H1 (cell line): ENCODE results near the gene MED10. TPM values are rescaled to one million over a fixed set of nuclear protein-coding genes. Genes with fewer than 3 reads are reported as not detected.

Experiments used
- CTCF ChIA-PET: fragments of 300-600 bp; sonication (Branson Sonifier 250); formaldehyde crosslinking; loops from one replicate; lab custom pipeline; 2021; ENCODE audit not compliant: partially characterized antibody; lab: Charles Lee
- POLR2A ChIA-PET: fragments of 300-600 bp; sonication (Branson Sonifier 250); formaldehyde crosslinking; loops from one replicate; lab custom pipeline; 2021; ENCODE audit warnings: inconsistent platforms; ENCODE audit not compliant: partially characterized antibody; lab: Charles Lee
- DNase-seq, 2 experiments: peaks; one replicate each; pipeline versions ENCODE4 v3.0.0 to v3.0.0-alpha.2; 2010 to 2022; ENCODE audit warnings: low spot score in 2 of 2, low read depth in 1 of 2, mixed read lengths in 1 of 2
- FAIRE-seq: peaks from 2 replicates; lab custom pipeline; 2011; peaks lifted over from hg19 to GRCh38; lab: Jason Lieb, UNC
- H2AFZ ChIP-seq: 2 replicates; pipeline ENCODE4 v1.8.1; 2012; ENCODE audit warnings: low read length, inconsistent platforms
- H2AK5ac ChIP-seq: 2 replicates; pipeline ENCODE4 v1.6.1; 2013; ENCODE audit warnings: low read depth, low read length
- H2BK120ac ChIP-seq: replicated peaks from 2 replicates; pipeline ENCODE3; 2013; ENCODE audit warnings: low read depth, low read length, inconsistent platforms
- H2BK12ac ChIP-seq: 2 replicates; pipeline ENCODE4 v1.6.1; 2013; ENCODE audit warnings: low read depth, low read length
- H2BK15ac ChIP-seq: 2 replicates; pipeline ENCODE4 v1.6.1; 2013; ENCODE audit warnings: low read length
- H2BK20ac ChIP-seq: 2 replicates; pipeline ENCODE4 v1.6.1; 2013; ENCODE audit warnings: low read length
- H2BK5ac ChIP-seq: 2 replicates; pipeline ENCODE4 v1.6.1; 2013; ENCODE audit warnings: low read depth, low read length
- H3K14ac ChIP-seq: 2 replicates; pipeline ENCODE4 v1.6.1; 2013; ENCODE audit warnings: inconsistent platforms; ENCODE audit not compliant: insufficient read length
- H3K18ac ChIP-seq: 2 replicates; pipeline ENCODE4 v1.6.1; 2013; ENCODE audit warnings: low read length; ENCODE audit errors: extremely low read depth
- H3K23ac ChIP-seq: 2 replicates; pipeline ENCODE4 v1.6.1; 2013; ENCODE audit warnings: inconsistent platforms; ENCODE audit not compliant: insufficient read length
- H3K23me2 ChIP-seq: 2 replicates; pipeline ENCODE4 v1.6.1; 2013; ENCODE audit warnings: low read depth, low read length
- H3K27ac ChIP-seq: 2 replicates; pipeline ENCODE4 v1.6.1; 2011; ENCODE audit warnings: low read depth, low read length, inconsistent platforms
- H3K27me3 ChIP-seq, 4 experiments: replicated peaks in 1 of 4; 1 replicate in 1 of 4; 2 replicates in 3 of 4; pipeline versions ENCODE4 v1.6.1 to v1.8.1; 2011 to 2013; ENCODE audit warnings: low read length in 3 of 4, mild to moderate bottlenecking in 3 of 4, inconsistent platforms in 2 of 4, mixed read lengths in 2 of 4, moderate library complexity in 1 of 4; ENCODE audit not compliant: control insufficient read depth in 3 of 4, insufficient read depth in 3 of 4; ENCODE audit errors: extremely low read depth in 1 of 4
- H3K36me3 ChIP-seq, 4 experiments: 2 replicates each; pipeline versions ENCODE4 v1.6.1 to v1.8.1; 2011 to 2013; ENCODE audit warnings: mild to moderate bottlenecking in 4 of 4, low read length in 3 of 4, moderate library complexity in 2 of 4, control low read depth in 1 of 4, inconsistent platforms in 1 of 4; ENCODE audit not compliant: insufficient read depth in 4 of 4, control insufficient read depth in 2 of 4
- H3K4ac ChIP-seq: replicated peaks from 2 replicates; pipeline ENCODE3; 2013; ENCODE audit warnings: low read length, low read depth, mixed read lengths, inconsistent platforms; ENCODE audit not compliant: insufficient read length
- H3K4me1 ChIP-seq, 4 experiments: replicated peaks in 1 of 4; 1 replicate in 1 of 4; 2 replicates in 3 of 4; pipeline versions ENCODE4 v1.6.1 to v1.8.1; 2011 to 2013; ENCODE audit warnings: low read length in 3 of 4, inconsistent platforms in 2 of 4, mixed read lengths in 1 of 4; ENCODE audit not compliant: insufficient read depth in 4 of 4, control insufficient read depth in 3 of 4
- H3K4me2 ChIP-seq, 2 experiments: 2 replicates each; pipeline versions ENCODE4 v1.6.1 to v1.8.1; 2011 to 2013; ENCODE audit warnings: low read depth in 2 of 2, low read length in 2 of 2, control low read depth in 1 of 2, inconsistent platforms in 1 of 2, mild to moderate bottlenecking in 1 of 2; ENCODE audit not compliant: insufficient read depth in 1 of 2
- H3K4me3 ChIP-seq, 4 experiments: fragments of 200-600, 300-600 bp in 1 of 4; sonication (generic), shearing (Covaris generic), sonication (Bioruptor Twin) in 1 of 4; 2 replicates each; pipeline versions ENCODE4 v1.5.1 to v1.8.1; 2011 to 2016; ENCODE audit warnings: low read length in 4 of 4, low read depth in 3 of 4, control low read depth in 2 of 4, inconsistent platforms in 2 of 4, mild to moderate bottlenecking in 2 of 4, mixed read lengths in 1 of 4, moderate library complexity in 1 of 4; ENCODE audit not compliant: insufficient read depth in 2 of 4; ENCODE audit errors: extremely low read depth in 1 of 4
- H3K56ac ChIP-seq: replicated peaks from 2 replicates; pipeline ENCODE3; 2013; ENCODE audit warnings: low read depth, mild to moderate bottlenecking, mixed read lengths, low read length, inconsistent platforms; ENCODE audit not compliant: insufficient read length
- H3K79me1 ChIP-seq: 2 replicates; pipeline ENCODE4 v1.6.1; 2013; ENCODE audit warnings: low read depth, low read length, control low read depth
- H3K79me2 ChIP-seq, 2 experiments: 2 replicates each; pipeline versions ENCODE4 v1.6.1 to v1.8.1; 2012 to 2013; ENCODE audit warnings: low read length in 2 of 2, mild to moderate bottlenecking in 2 of 2, inconsistent platforms in 1 of 2; ENCODE audit not compliant: insufficient read depth in 2 of 2, control insufficient read depth in 1 of 2
- H3K9ac ChIP-seq, 4 experiments: replicated peaks in 1 of 4; 1 replicate in 1 of 4; 2 replicates in 3 of 4; pipeline versions ENCODE4 v1.6.1 to v1.8.1; 2011 to 2013; ENCODE audit warnings: low read depth in 3 of 4, low read length in 3 of 4, control low read depth in 2 of 4, mild to moderate bottlenecking in 2 of 4, moderate library complexity in 2 of 4, inconsistent platforms in 1 of 4; ENCODE audit errors: extremely low read depth in 1 of 4
- H3K9me3 ChIP-seq, 2 experiments: 2 replicates each; pipeline versions ENCODE4 v1.6.1 to v1.8.1; 2012 to 2013; ENCODE audit warnings: mild to moderate bottlenecking in 2 of 2, moderate library complexity in 2 of 2, control low read depth in 1 of 2, inconsistent platforms in 1 of 2, low read depth in 1 of 2, low read length in 1 of 2, mixed read lengths in 1 of 2; ENCODE audit not compliant: insufficient read depth in 2 of 2
- H4K20me1 ChIP-seq, 2 experiments: replicated peaks in 1 of 2; 2 replicates each; pipeline versions ENCODE3 to v1.8.1; 2011 to 2013; ENCODE audit warnings: inconsistent platforms in 2 of 2, low read length in 2 of 2, mild to moderate bottlenecking in 1 of 2; ENCODE audit not compliant: insufficient read depth in 2 of 2, control insufficient read depth in 1 of 2
- H4K5ac ChIP-seq: 2 replicates; pipeline ENCODE4 v1.6.1; 2013; ENCODE audit warnings: low read length, low read depth, mixed read lengths, inconsistent platforms; ENCODE audit not compliant: insufficient read length
- H4K8ac ChIP-seq: 2 replicates; pipeline ENCODE4 v1.8.0; 2013; ENCODE audit warnings: mild to moderate bottlenecking, moderate library complexity, low read length, inconsistent platforms; ENCODE audit not compliant: insufficient read depth; ENCODE audit errors: extremely low read depth
- H4K91ac ChIP-seq: replicated peaks from 2 replicates; pipeline ENCODE3; 2013; ENCODE audit warnings: low read length, mixed read lengths, inconsistent platforms; ENCODE audit not compliant: insufficient read length
- EZH2 ChIP-seq: fragments of 200-600 bp; sonication (generic); IDR thresholded peaks from 2 replicates; pipeline ENCODE4 v1.7.1; 2012; ENCODE audit warnings: low read depth, mild to moderate bottlenecking, moderate library complexity, low read length, inconsistent platforms; ENCODE audit not compliant: severe bottlenecking
- FOSL1 ChIP-seq: IDR thresholded peaks from 2 replicates; pipeline ENCODE4 v1.6.1; 2011; ENCODE audit warnings: mild to moderate bottlenecking, low read depth, low read length, moderate library complexity; ENCODE audit not compliant: insufficient read depth
- POU5F1 ChIP-seq: IDR thresholded peaks from 2 replicates; pipeline ENCODE4 v1.6.1; 2011; ENCODE audit warnings: low read depth, mild to moderate bottlenecking, low read length, moderate library complexity
- RAD21 ChIP-seq, 2 experiments: IDR thresholded peaks in 1 of 2; conservative IDR thresholded peaks in 1 of 2; 2 replicates each; pipeline ENCODE4 v1.6.1; 2011; ENCODE audit warnings: low read depth in 2 of 2, low read length in 2 of 2, improper control_type of control experiment in 1 of 2, inconsistent platforms in 1 of 2, mild to moderate bottlenecking in 1 of 2, moderate library complexity in 1 of 2
- SAP30 ChIP-seq: fragments of 300-600 bp; sonication (generic); IDR thresholded peaks from 2 replicates; pipeline ENCODE4 v1.7.1; 2012; ENCODE audit warnings: low read length, moderate library complexity, mild to moderate bottlenecking, inconsistent platforms; ENCODE audit not compliant: insufficient read depth, insufficient replicate concordance
- SUZ12 ChIP-seq: fragments of 200-600 bp; sonication (generic); IDR thresholded peaks from 2 replicates; pipeline ENCODE4 v1.6.1; 2012; ENCODE audit warnings: mild to moderate bottlenecking, inconsistent platforms, low read length, moderate library complexity, mixed read lengths
- TEAD4 ChIP-seq: IDR thresholded peaks from 2 replicates; pipeline ENCODE4 v1.6.1; 2012; ENCODE audit warnings: low read depth, low read length, inconsistent platforms, mixed read lengths
- WGBS, 2 experiments: shearing (Covaris generic) in 1 of 2; methylation state at CpG; one replicate each; pipeline versions ENCODE4 v1.1.6 to v1.1.7; 2013 to 2015; ENCODE audit warnings: low lambda C conversion rate in 2 of 2, mixed read lengths in 2 of 2, inconsistent platforms in 1 of 2, low coverage in 1 of 2, missing lambda C conversion rate in 1 of 2; ENCODE audit not compliant: insufficient replicate concordance in 2 of 2, insufficient coverage in 1 of 2, insufficient read length in 1 of 2; ENCODE audit errors: extremely low coverage in 1 of 2, missing lambda C conversion rate in 1 of 2; 5-methylcytosine and 5-hydroxymethylcytosine counted together
- polyA plus RNA-seq, 7 experiments: library from polyadenylated mRNA; depleted of rRNA in 3 of 7; stranded (reverse) in 5 of 7; unstranded in 2 of 7; fragments of >200 nt in 5 of 7; fragments of 200-250 nt in 2 of 7; gene quantifications; 1 replicate in 5 of 7; 2 replicates in 1 of 7; 4 replicates in 1 of 7; pipeline versions ENCODE4 v1.2.1 to v1.2.3, GENCODE V29; 2011 to 2013; ENCODE audit warnings: missing spikeins in 2 of 7, mixed read lengths in 2 of 7
- total RNA-seq: library from RNA; stranded (reverse); fragmentation: NEBNext Ultra II Directional; extraction: Animal tissue kit (Norgen Biotek cat#: 25700); gene quantifications from 2 replicates; pipeline ENCODE4 v1.2.1, GENCODE V29; 2021

MED10 gene
- total and polyA plus RNA-seq, 2 of the 8 experiments (the other 6 are each of a cell fraction or from before 2014, with no cell fraction given): 20.1 to 23.2 TPM

DNA sequence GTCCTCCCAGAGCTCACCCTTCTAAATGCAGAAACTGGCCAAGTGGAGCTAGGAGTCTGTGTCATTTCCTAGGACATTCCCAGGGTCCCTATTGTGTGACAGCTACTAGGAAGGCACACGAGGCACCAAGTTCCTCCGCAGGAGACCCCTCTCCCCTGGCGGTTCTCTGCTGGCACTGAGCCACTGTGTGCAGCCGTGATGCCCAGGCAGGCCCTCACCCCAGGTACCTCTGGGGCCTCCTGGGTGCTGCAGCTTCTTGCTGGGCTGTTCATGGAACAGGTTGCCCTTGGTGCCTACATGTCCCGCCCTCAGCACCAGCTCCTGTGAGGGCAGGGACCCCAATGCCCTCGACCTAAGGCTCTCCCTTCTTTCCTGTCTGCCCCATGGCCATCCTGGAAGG lies 23.1 kb downstream of the MED10 start:
- TF ChIP-seq FOSL1 (no peak), EZH2 (no peak), SUZ12 (no peak), SAP30 (no peak), TEAD4 (no peak), RAD21 (IDR thresholded peaks at IDR 0.05 in 1 of 2, conservative IDR thresholded peaks at IDR 0.05 in 1 of 2; ENCODE audit: low read depth in 2 of 2, low read length in 2 of 2) (no peak), POU5F1 (no peak)
- TF ChIP-seq, all 59 proteins: peak for 0
- 89% methylated on average over 6 of the region's 6 CpGs; no CpG with 5 or more reads in 1 of the 2 experiments for WGBS, 2 experiments
- no peak overlapping the region for H3K4ac ChIP-seq
- no peak overlapping the region; the same call in 1 of the 2 replicates for H3K18ac ChIP-seq
- H4K20me1 ChIP-seq: no peaks in the 10 kb centered on the region
- H3K27me3 ChIP-seq: no peaks in the 10 kb centered on the region; a peak in 1 of 7 replicates
- no peak overlapping the region for H4K91ac ChIP-seq
- no peak overlapping the region for H3K56ac ChIP-seq
- H3K23ac ChIP-seq: no peak overlapping the region
- no peak overlapping the region for H2BK20ac ChIP-seq
- H2BK120ac ChIP-seq: no peak overlapping the region
- no peaks in the 10 kb centered on the region for H3K79me2 ChIP-seq
- no peak overlapping the region for H3K27ac ChIP-seq
- H3K14ac ChIP-seq: no peak overlapping the region
- CTCF ChIA-PET: interaction anchor here (0.8 to 1.6 kb wide), 2 partner anchors 13 to 17 kb away, joined by 3 read pairs; no protein-coding TSS in a partner anchor
- H2BK5ac ChIP-seq: no peak overlapping the region
- H3K9ac ChIP-seq: no peak overlapping the region
- H3K79me1 ChIP-seq: no peaks in the 10 kb centered on the region
- H4K8ac ChIP-seq: 0 out of 2 replicates have a peak overlapping the region, but pooled peaks have one; percentile 45
- DNase-seq: no peak
- H3K9me3 ChIP-seq: no peaks in the 10 kb centered on the region
- H3K4me1 ChIP-seq: peaks cover 0 to 9% (median 3%) of the 10 kb centered on the region in 4 experiments; a peak in 2 of 7 replicates
- H3K4me2 ChIP-seq: no peak overlapping the region
- no peaks in the 10 kb centered on the region for H3K36me3 ChIP-seq
- H2AFZ ChIP-seq: no peak overlapping the region
- POLR2A ChIA-PET: interaction anchor here (1.2 kb wide), 1 partner anchor 10 kb away, joined by 3 read pairs; no protein-coding TSS in a partner anchor
- H2BK12ac ChIP-seq: no peak overlapping the region
- H3K4me3 ChIP-seq: no peak overlapping the region
- no peak overlapping the region for H2AK5ac ChIP-seq
- no peak overlapping the region for H4K5ac ChIP-seq
- H2BK15ac ChIP-seq: no peak overlapping the region
- H3K23me2 ChIP-seq: no peaks in the 10 kb centered on the region
- no peak for FAIRE-seq
